GM08714 (cell line): ENCODE data around the gene ITLN1.
"Not testable (repeated sequence)": the region's sequence is repeated elsewhere in the genome, so short reads cannot be mapped to it uniquely, and the experiment has no call there.

ENCODE experiments used
- H3K4me3 ChIP-seq: fragments of 200-500 bp; sonication (Bioruptor generic); 2 replicates; pipeline ENCODE4 v1.5.1; 2014; ENCODE audit warnings: mild to moderate bottlenecking, low read length, inconsistent platforms
- ZNF274 ChIP-seq: IDR thresholded peaks from 2 replicates; pipeline ENCODE4 v1.6.1; 2012; ENCODE audit warnings: mild to moderate bottlenecking, low read depth, low read length

Gene ITLN1

DNA sequence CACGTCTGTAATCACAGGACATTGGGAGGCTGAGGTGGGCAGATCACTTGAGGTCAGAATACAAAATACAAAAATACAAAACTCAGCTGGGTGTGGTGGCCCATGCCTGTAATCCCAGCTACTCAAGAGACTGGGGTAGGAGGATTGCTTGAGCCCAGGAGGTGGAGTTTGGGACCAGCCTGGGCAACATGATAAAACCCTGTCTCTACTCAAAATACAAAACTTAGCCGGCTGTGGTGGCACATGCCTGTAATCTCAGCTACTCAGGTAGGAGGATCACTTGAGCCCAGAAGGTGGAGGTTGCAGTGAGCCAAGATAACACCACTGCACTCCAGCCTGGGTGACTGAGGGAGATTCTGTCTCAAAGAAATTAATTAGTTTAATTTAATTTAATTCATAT lies 6.5 kb upstream of the ITLN1 start:
- no peak overlapping the region for H3K4me3 ChIP-seq
- no peak for TF ChIP-seq ZNF274

DNA sequence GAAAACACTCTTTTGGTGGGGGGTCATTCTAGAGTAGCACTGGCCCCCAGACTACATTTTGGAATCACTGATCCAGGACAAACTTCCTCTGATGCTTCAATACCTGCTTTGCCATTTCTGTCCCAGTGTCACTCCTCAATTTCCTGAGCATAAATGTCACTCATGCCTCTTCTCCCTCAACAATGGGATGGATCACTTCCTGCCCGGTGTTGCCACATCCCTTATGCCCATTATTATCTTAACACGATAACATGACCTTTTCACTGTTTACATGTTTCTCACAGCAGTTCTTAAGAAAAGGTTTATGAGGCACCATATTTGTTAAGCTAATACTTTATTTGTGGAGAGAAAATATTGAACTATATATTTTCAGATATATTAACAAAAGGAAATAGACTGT lies 3.9 kb upstream of the ITLN1 start:
- no peak for TF ChIP-seq ZNF274
- H3K4me3 ChIP-seq = no peak overlapping the region

DNA sequence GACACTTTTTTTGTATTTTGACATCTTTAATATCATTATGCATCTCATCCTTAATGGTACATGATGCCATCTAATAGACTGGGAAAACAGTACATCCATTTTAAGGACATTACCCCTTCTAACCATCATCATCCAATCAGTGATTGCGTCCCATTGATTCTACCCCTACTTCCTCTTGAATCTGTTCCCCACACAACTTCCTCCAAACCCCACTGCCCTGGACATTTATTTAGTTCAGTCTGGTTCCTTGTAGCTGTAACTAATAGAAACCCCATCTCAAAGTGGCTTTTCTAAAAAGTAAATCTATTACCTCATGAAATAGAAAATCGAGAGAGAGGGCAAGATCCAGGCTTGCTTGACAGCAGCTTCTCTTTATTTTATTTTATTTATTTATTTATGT lies 2.1 kb upstream of the ITLN1 start:
- H3K4me3 ChIP-seq = no peak overlapping the region
- no peak for TF ChIP-seq ZNF274

DNA sequence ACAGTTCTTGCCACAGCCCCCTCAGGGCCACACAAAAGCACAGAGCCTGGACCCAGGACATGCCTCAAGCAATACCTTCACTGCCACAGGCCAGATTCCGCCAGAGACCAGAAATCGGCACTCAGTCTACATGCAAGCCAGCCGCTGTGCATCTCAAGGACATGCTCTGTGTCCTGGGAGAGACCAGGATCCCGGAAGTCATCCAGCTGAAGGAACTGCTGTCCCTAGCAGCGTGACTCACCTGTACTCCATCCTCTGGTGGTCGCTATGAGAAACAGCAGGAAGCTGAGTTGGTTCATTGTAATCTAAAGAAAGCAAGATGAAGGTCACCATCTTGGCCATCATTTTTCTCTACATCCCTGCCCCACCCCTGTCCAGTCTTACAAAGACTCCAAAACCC lies 401 bp downstream of the ITLN1 start:
- TF ChIP-seq ZNF274 = no peak
- H3K4me3 ChIP-seq = no peak overlapping the region

DNA sequence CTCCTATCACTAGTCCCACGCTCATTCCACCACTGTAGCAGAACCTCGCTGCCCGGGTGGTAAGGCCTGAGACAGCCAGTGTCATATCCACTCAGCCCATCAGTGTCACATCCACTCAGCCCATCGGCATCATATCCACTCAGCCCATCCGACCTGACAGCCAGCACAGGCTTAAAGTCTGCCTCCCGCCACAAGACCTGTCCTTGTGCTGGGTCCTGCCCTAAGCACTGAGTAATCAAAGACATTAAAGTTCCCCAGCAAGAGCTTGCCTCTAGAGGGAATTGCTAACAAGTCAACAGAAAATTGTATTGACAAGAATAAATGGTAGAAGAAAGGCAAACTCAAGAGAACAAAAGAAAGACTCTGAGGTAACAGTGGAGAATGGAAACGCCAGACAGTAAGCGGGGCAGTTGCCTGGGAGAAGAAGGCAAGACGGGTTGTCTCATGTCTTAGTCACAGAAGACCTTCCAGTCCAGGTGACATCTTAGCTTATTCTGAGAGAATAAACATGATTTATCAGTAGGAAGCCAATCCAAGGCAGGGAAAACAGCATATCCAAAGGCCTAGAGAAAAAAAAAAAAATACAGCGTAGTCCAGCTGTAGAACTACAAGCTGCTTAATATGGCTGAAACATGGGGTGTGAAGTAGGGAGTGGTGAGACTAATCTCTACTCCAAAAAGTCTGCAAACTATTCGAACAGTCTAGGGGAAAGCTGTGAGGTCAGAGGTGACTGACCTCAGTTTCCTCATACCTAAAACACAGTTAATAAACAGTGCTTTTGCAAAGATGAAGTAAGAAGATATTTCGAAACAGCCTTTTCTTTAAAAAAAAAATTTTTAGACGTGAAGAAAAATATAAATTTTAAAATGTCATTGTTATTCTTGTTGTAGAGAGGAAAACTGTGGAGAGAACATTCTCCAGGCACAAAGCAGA lies 1.1 kb downstream of the ITLN1 start:
- H3K4me3 ChIP-seq = no peak overlapping the region
- no peak for TF ChIP-seq ZNF274

DNA sequence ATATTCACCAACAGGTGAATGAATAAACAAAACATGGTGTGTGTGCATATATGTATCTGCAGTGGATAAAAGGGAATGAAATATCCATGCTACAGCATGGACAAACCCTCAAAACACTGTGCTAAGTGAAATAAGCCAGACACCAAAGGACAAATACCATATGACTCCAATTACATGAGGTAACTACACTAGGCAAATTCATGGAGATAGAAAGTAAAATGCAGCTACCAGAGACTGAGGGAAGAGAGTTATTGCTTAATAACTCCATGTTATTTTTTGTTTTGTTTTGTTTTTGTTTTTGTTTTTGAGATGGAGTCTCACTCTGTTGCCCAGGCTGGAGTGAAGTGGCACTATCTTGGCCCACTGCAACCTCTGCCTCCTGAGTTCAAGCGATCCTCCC lies 2.4 kb downstream of the ITLN1 start:
- no peak for TF ChIP-seq ZNF274

DNA sequence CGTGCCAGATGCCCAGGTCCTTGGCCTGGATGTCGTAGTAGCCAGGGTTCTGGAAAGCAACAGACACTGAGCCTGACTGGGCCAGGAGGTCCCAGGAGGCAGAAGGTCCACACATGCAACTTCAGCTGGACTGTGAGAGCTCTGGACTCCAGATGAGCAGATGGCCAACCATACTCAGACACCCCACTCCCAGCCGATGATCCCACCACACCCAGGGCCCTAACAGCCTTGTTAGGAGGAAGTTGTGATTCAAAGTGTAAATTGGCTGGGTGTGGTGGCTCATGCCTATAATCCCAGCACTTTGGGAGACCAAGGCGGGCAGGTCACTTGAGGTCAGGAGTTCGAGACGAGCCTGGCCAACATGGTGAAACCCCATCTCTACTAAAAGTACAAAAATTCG lies 3.7 kb downstream of the ITLN1 start:
- not testable (repeated sequence) for H3K4me3 ChIP-seq

More for the DNA sequence above, 2.4 kb downstream of the ITLN1 start:
- H3K4me3 ChIP-seq = no peak overlapping the region

DNA sequence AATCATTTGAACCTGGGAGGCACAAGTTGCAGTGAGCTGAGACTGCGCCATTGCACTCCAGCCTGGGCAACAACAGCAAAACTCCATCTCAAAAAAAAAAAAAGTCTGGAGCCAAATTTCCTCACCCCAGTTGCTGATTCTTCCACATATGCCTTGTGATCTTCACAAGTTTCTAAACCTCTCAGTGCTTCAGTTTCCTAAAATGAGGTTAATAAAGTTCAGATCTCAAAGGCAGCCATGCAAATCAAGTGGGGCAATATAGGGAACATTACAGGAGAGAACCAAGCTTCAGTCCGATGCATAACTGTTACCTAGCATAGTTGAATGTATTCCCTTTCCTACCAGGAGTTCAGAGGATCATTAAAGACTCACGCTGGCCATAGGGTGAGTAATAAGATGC lies 4.8 kb downstream of the ITLN1 start:
- no peak overlapping the region for H3K4me3 ChIP-seq

DNA sequence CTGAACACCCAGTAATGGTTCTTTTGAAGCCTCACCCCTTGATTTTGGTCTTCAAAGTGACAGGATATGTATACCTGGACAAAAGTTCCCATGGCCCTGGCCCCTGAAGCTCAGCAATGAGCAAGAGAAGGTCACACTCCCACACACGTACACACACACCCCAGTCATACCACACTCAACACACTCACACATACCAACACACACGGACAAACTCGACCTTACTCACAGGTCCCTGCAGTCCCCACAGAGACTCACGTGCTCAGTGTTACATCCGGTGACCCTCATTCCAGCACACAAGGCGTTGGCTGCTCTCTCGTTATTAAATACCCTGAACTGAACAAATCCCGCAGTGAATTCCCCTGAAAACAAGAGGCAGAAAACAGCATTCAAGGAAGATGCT lies 5.9 kb downstream of the ITLN1 start:
- TF ChIP-seq ZNF274 = no peak
- no peak overlapping the region for H3K4me3 ChIP-seq

More for the DNA sequence above, 4.8 kb downstream of the ITLN1 start:
- no peak for TF ChIP-seq ZNF274

DNA sequence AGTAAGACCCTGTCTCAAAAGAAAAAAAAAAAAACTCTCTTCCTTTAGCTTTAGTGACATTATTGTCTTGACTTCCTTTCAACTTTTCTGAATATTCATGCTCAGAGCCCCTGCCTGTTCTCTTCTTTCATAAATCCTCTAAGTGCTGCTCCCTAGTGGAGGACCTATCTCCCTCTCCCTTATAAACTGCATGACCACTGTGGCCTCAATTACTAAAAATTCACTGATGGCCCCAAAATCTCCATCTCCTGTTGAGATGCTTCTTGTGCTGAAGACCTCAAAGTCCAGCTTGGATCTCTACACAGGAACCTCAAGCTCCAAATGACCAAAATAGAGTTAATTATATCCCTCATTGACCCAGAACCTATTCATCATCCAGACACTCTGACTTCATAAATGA lies 7.8 kb downstream of the ITLN1 start:
- TF ChIP-seq ZNF274 = no peak
- no peak overlapping the region for H3K4me3 ChIP-seq

DNA sequence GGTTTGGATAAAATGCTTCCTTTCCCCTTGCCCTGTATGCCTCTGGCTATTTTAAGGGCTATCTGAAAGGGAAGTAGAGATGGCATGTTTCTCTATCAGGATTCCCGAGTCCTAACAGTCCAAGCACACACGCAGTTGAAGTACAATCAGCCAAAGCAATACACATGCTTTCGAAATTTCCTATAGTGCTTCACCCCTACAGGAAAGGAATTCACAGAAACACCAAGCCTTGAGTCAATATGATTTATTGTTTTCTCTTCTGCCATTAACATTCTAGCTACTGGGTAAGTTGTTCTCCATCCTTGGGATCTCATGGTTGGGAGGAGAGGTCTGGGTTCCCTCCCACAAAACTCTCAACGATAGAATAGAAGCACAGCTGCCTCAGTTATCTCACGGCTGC lies 8.7 kb downstream of the ITLN1 start:
- no peak for TF ChIP-seq ZNF274

DNA sequence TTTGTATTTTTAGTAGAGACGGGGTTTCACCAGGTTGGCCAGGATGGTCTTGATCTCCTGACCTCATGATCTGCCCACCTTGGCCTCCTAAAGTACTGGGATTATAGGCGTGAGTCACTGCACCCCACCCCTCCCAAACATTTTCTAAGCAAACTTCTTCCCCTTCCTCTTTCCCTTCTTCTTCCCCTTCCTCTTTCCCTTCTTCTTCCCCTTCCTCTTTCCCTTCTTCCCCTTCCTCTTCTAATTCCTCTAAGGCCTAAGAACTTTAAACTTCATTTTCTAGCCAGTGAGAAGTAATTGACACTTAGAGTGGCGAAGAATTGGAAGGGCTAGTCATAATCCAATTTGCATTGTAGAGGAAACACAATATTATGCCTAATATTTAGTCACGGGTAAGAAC lies 9.4 kb downstream of the ITLN1 start:
- H3K4me3 ChIP-seq = not testable (repeated sequence)

More for the DNA sequence above, 8.7 kb downstream of the ITLN1 start:
- H3K4me3 ChIP-seq = no peak overlapping the region

DNA sequence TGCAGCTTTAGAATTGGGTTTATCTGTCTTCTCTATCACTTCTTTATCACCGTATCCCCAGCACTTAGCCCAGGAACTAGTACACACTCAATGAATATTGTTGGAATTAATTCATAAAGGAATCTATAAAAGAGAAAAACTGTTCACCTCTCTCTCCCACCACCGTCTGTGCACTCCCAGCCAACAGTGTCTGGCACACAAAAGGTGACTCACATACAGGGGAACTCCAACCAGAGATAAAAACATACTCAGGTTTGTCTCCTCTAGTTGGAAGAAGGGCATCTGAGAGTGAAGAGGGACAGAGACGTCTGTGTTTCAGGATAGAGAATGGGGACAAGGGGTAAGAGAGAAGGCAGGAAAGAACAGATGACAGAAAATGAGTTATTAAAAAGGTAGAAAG lies 10.0 kb downstream of the ITLN1 start:
- no peak for TF ChIP-seq ZNF274
- no peak overlapping the region for H3K4me3 ChIP-seq

DNA sequence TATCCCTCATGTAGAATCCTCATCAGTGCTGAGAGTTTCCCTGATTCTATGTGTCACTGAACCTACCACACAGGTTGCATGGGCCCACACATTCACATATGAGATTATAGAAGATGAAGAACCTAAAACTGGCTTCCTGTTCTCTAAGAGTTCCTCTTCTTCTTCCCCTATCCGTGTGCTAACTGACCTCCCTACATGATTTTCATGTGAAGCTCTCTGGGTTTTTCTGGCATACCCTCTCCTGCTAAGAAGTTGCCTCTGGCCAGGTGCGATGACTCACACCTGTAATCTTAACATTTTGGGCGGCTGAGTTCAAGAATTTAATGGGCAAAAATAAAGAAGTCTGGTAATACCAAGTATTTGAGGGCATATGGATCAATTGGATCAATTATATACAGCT lies 16.8 kb downstream of the ITLN1 start:
- TF ChIP-seq ZNF274 = no peak
- H3K4me3 ChIP-seq = no peak overlapping the region

DNA sequence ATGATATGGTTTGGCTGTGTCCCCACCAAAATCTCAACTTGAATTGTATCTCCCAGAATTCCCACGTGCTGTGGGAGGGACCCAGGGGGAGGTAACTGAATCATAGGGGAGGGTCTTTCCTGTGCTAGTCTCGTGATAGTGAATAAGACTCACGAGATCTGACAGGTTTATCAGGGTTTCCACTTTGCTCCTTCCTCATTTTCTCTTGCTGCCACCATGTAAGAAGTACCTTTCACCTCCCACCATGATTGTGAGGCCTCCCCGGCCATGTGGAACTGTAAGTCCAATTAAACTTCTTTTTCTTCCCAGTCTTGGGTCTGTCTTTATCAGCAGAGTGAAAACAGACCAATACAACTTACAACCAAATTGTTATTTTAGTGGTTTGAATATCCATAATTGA lies 17.3 kb downstream of the ITLN1 start:
- H3K4me3 ChIP-seq = not testable (repeated sequence)

DNA sequence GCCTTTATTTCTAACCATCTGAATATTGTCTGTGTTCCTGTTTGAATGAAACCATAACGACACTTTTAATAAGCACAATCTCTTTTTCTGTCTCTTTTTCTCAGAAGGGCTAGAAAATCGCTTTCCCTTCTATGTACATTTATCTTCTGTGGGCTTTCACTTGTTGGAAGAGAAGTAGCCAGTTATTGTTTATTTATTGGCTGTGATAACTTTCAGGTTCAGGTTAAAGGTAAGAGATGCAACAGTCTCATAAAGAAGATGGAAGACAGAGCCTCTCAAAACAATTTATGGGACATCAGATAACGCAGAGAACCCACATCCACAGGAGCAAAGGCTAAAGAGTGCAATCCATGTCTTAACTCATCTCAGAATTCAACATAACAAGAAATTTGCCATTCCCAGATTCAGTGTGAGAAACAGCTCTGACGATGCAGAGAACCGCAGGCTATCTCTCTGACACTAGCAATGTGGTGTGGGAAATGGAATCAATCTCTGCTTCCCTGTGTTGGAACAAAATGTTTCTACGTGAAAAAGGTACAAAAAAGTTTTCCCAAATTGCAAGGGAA lies 18.2 kb downstream of the ITLN1 start:
- H3K4me3 ChIP-seq = no peak overlapping the region
- TF ChIP-seq ZNF274 = no peak
